SJSA1 (cell line): ENCODE results near the gene PGM3. TPM values are rescaled to one million over a fixed set of nuclear protein-coding genes. Genes with fewer than 3 reads are reported as not detected.

ENCODE experiments used
- DNase-seq, 2 experiments: peaks; one replicate each; pipeline ENCODE4 v3.0.0-alpha.2; 2015 to 2020; ENCODE audit warnings: low spot score in 2 of 2, low read depth in 1 of 2
- H3K27ac ChIP-seq: fragments of 250-450 bp; sonication (Bioruptor Pico); 2 replicates; pipeline ENCODE4 v1.5.1; 2020; ENCODE audit warnings: mild to moderate bottlenecking, moderate library complexity
- H3K27me3 ChIP-seq: fragments of 250-450 bp; sonication (Bioruptor Pico); replicated peaks from 2 replicates; pipeline ENCODE4 v1.5.1; 2020; ENCODE audit warnings: mild to moderate bottlenecking, moderate library complexity
- H3K36me3 ChIP-seq: fragments of 250-450 bp; sonication (Bioruptor Pico); 2 replicates; pipeline ENCODE4 v1.5.1; 2020; ENCODE audit warnings: mild to moderate bottlenecking
- H3K4me1 ChIP-seq: fragments of 250-450 bp; sonication (Bioruptor Pico); replicated peaks from 2 replicates; pipeline ENCODE4 v1.6.1; 2021; ENCODE audit warnings: mild to moderate bottlenecking
- H3K4me3 ChIP-seq: fragments of 250-450 bp; sonication (Bioruptor Pico); 2 replicates; pipeline ENCODE4 v1.5.1; 2020; ENCODE audit warnings: mild to moderate bottlenecking
- H3K9me3 ChIP-seq: fragments of 250-450 bp; sonication (Bioruptor Pico); replicated peaks from 2 replicates; pipeline ENCODE4 v1.5.1; 2020; ENCODE audit warnings: mild to moderate bottlenecking
- total RNA-seq: library from RNA; depleted of rRNA; stranded (reverse); fragments of >200 nt; shearing (Covaris generic); gene quantifications from 2 replicates; pipeline ENCODE4 v1.2.3, GENCODE V29; 2014; rRNA removed

PGM3 gene
- total RNA-seq, 1 experiment from 2014 or later: 65.3 TPM

- Histone ChIP-seq H3K4me3 (no peak overlapping the region), H3K9me3 (no peaks in the 10 kb centered on the region), H3K4me1 (peaks cover 5% of the 10 kb centered on the region), H3K36me3 (peaks cover 24% of the 10 kb centered on the region), H3K27me3 (no peaks in the 10 kb centered on the region), H3K27ac (no peak overlapping the region)
- no peak for DNase-seq
These were observed 67.6 kb downstream of the PGM3 start for GRCh38 chr6:83125425-83125824.

- H3K4me3 ChIP-seq: no peak overlapping the region
- peaks cover 24% of the 10 kb centered on the region for H3K36me3 ChIP-seq
- H3K27ac ChIP-seq: no peak overlapping the region
- no peak for DNase-seq
- no peaks in the 10 kb centered on the region for H3K27me3 ChIP-seq
- H3K4me1 ChIP-seq: peaks cover 5% of the 10 kb centered on the region
- H3K9me3 ChIP-seq: no peaks in the 10 kb centered on the region
These were observed 68.5 kb downstream of the PGM3 start for GRCh38 chr6:83124553-83124952.

GRCh38 chr6:83119742-83120300 lies 73.2 kb downstream of the PGM3 start:
- DNase-seq: no peak
- H3K27me3 ChIP-seq: no peaks in the 10 kb centered on the region

GRCh38 chr6:83117802-83118201 lies 75.3 kb downstream of the PGM3 start:
- DNase-seq: no peak
- Histone ChIP-seq H3K4me3 (no peak overlapping the region), H3K36me3 (peaks cover 6% of the 10 kb centered on the region), H3K4me1 (no peaks in the 10 kb centered on the region), H3K27me3 (no peaks in the 10 kb centered on the region), H3K27ac (no peak overlapping the region), H3K9me3 (no peaks in the 10 kb centered on the region)

More at GRCh38 chr6:83119742-83120300, 73.2 kb downstream of the PGM3 start:
- Histone ChIP-seq H3K4me3 (no peak overlapping the region), H3K9me3 (no peaks in the 10 kb centered on the region), H3K36me3 (peaks cover 6% of the 10 kb centered on the region), H3K27ac (no peak overlapping the region), H3K4me1 (no peaks in the 10 kb centered on the region)

Other genes starting within 250 kb of the PGM3 start
- gene UBE3D, start 127.4 kb downstream of the PGM3 start, total RNA-seq: 6.8 and 6.9 TPM in 2 replicates
- 13.9 and 15.9 TPM in 2 replicates for gene DOP1A, start 125.6 kb downstream of the PGM3 start, total RNA-seq
- gene RWDD2A, start 92 bp upstream of the PGM3 start, total RNA-seq: 0.60 and 1.7 TPM in 2 replicates
- 45.8 and 54.7 TPM in 2 replicates for gene ME1, start 237.8 kb upstream of the PGM3 start, total RNA-seq